Endothelial cell (in vitro differentiated cells): ENCODE measurements around the gene KCNQ1. TPM values are rescaled to one million over a fixed set of nuclear protein-coding genes. Genes with fewer than 3 reads are reported as not detected.

ENCODE experiments used
- DNase-seq: peaks from one replicate; pipeline ENCODE4 v3.0.0; 2021; ENCODE audit warnings: low spot score
- H3K27ac Mint-ChIP-seq: one replicate; pipeline ENCODE4 v1.8.0; 2021; ENCODE audit warnings: mixed read lengths, inconsistent platforms; ENCODE audit not compliant: unreplicated experiment
- H3K27me3 Mint-ChIP-seq: one replicate; pipeline ENCODE4 v1.8.0; 2021; ENCODE audit warnings: mild to moderate bottlenecking, moderate library complexity, mixed read lengths, inconsistent platforms; ENCODE audit not compliant: unreplicated experiment
- H3K36me3 Mint-ChIP-seq: one replicate; pipeline ENCODE4 v1.8.0; 2021; ENCODE audit warnings: mild to moderate bottlenecking, low read depth, mixed read lengths, inconsistent platforms; ENCODE audit not compliant: unreplicated experiment
- H3K4me1 Mint-ChIP-seq: one replicate; pipeline ENCODE4 v1.8.0; 2021; ENCODE audit warnings: mild to moderate bottlenecking, mixed read lengths, inconsistent platforms; ENCODE audit not compliant: unreplicated experiment
- H3K4me3 Mint-ChIP-seq: one replicate; pipeline ENCODE4 v1.8.0; 2021; ENCODE audit warnings: mild to moderate bottlenecking, mixed read lengths, inconsistent platforms; ENCODE audit not compliant: unreplicated experiment
- H3K9me3 Mint-ChIP-seq: one replicate; pipeline ENCODE4 v1.8.0; 2021; ENCODE audit warnings: mixed read lengths, inconsistent platforms; ENCODE audit not compliant: unreplicated experiment
- total RNA-seq: library from RNA; stranded (reverse); fragmentation: NEBNext Ultra II Directional; extraction: Animal tissue kit (Norgen Biotek cat#: 25700); gene quantifications from one replicate; pipeline ENCODE4 v1.2.1, GENCODE V29; 2021; ENCODE audit not compliant: unreplicated experiment
- TF ChIP-seq, protein P1 (sequence below): fragments of 200-600 bp; sonication (generic); IDR thresholded peaks from one replicate; pipeline ENCODE4 v1.5.0; 2021; ENCODE audit warnings: antibody characterized with exemption; ENCODE audit not compliant: unreplicated experiment

The KCNQ1 gene
- total RNA-seq, 1 donor from 2014 or later = 35.3 TPM

DNA sequence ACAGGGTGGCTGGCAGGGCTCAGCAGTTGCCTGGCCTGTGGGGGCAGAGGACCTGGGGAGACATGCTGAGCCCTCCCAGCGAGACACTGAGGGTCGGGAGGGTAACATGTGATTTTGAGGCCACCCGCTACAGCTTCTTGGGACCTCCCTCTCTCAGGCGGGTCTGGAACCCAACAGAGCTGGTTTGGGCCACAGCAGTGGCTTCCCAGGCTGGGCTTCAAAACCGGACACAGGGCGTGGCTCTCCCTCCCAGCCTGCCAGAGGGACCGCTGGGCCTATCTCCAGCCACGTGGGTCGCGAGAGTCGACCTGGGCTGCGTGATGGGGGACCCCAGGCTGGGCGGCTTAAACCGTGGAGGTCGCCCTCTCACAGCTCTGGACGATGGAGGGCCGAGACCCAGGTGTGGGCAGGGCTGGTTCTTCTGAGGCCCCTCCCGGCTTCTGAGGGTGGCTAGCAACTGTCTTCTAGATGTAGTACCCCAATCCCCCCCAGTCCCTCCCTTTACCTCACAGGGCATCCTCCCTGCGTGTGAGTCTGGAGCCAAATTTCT lies 91.7 kb downstream of the KCNQ1 start:
- no peak overlapping the region for H3K27ac Mint-ChIP-seq
- H3K4me1 Mint-ChIP-seq = peaks cover 14% of the 10 kb centered on the region
- no peak for DNase-seq
- no peak overlapping the region for H3K4me3 Mint-ChIP-seq
- TF ChIP-seq, protein P1, sequence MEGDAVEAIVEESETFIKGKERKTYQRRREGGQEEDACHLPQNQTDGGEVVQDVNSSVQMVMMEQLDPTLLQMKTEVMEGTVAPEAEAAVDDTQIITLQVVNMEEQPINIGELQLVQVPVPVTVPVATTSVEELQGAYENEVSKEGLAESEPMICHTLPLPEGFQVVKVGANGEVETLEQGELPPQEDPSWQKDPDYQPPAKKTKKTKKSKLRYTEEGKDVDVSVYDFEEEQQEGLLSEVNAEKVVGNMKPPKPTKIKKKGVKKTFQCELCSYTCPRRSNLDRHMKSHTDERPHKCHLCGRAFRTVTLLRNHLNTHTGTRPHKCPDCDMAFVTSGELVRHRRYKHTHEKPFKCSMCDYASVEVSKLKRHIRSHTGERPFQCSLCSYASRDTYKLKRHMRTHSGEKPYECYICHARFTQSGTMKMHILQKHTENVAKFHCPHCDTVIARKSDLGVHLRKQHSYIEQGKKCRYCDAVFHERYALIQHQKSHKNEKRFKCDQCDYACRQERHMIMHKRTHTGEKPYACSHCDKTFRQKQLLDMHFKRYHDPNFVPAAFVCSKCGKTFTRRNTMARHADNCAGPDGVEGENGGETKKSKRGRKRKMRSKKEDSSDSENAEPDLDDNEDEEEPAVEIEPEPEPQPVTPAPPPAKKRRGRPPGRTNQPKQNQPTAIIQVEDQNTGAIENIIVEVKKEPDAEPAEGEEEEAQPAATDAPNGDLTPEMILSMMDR = no peak
- H3K27me3 Mint-ChIP-seq = peaks cover 8% of the 10 kb centered on the region
- no peaks in the 10 kb centered on the region for H3K9me3 Mint-ChIP-seq
- no peaks in the 10 kb centered on the region for H3K36me3 Mint-ChIP-seq

DNA sequence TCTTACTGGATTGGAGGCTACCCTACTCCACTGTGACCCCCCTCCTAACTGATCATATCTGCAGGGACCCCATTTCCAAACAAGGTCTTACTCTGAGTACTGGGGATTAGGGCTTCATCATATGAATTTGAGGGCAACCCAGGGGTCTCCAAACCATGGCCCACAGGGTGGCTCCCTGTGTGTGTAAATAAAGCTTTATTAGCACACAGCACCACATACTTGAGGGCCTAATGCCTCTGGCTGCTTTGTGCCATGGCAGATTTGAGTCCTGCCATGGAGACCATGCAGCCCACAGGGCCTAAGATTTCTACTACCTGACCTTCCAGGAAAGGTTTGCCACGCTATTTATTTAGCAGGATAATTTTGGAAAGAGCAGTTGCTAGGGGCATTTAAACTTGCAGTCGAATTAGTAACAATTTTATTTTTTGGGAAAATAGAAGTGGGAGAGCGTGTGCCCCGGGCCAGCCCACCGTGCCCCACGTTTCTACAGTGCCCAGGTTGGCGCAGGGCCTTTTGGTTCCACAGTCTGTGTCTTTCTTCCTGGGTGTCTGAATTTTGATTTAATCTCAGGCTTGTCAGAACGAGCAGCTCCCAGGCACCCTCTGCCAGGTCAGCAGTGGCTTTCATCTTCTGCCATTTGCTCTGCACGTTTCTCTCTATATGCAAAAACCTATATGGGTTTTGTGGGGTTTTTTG lies 92.3 kb downstream of the KCNQ1 start:
- DNase-seq = no peak
- no peak overlapping the region for H3K27ac Mint-ChIP-seq
- H3K27me3 Mint-ChIP-seq = peaks cover 8% of the 10 kb centered on the region
- H3K36me3 Mint-ChIP-seq = no peaks in the 10 kb centered on the region
- H3K4me3 Mint-ChIP-seq = no peak overlapping the region
- H3K4me1 Mint-ChIP-seq = peaks cover 14% of the 10 kb centered on the region
- TF ChIP-seq, protein P1 = no peak
- no peaks in the 10 kb centered on the region for H3K9me3 Mint-ChIP-seq

DNA sequence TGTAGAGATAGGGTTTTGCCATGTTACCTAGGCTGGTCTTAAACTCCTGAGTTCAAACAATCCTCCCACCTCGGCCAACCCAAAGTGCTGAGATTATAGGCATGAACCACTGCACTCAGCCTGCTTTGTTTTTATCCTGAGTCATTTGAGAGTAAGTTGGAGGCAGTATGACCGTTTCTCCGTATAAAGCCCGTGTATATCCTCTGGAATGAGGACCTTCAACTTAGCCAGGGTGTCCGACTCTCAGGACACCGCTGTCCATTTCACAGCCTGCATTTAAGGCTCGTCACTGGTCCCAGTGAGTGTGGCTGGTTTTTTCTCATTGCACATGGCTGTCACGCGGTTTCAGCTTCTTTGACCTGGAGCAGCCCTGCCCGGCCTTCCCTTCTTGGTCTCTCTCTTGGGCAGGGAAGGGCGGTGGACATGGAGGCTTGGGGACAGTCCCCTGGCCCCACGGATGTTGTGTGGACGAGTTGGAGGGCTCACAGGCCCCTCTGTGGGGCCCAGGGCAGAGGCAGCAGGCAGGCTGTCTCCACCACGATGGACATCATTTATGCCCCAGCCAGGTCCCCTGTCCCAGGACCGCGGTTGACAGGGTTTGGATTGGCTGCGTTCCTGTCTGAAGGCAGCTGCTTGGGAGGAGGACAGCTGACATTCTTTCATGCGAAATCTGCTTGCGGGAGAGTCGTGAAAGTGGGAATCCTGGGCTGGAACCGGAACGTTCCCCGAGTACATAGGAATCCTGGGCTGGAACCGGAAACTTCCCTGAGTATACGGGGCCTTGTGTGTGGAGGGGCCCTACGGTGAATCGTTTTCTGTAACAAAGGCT lies 93.3 kb downstream of the KCNQ1 start:
- no peak for DNase-seq
- Mint-ChIP-seq H3K27ac (no peak overlapping the region), H3K4me3 (no peak overlapping the region)

DNA sequence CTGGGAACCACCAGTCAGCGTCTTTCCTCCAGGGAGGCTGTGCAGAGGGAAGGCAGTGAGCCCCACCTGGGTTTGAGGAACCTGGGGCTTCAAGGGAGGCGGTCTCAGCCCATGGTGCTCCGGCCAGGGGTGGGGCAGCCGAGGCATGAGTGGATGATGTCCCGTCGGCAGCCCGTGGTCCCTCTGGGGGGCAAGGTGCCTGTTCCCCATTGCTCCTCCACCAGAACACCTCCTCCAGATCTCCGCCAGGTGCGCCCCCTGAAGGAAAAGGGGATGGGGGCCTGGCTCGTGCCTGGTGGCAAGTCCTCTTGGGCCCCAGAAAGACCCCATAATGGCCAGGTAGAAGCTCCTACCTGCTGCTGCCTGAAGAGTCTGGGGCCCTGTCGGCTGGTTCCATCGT lies 94.1 kb downstream of the KCNQ1 start:
- TF ChIP-seq, protein P1 = no peak
- Mint-ChIP-seq H3K4me1 (no peaks in the 10 kb centered on the region), H3K27ac (no peak overlapping the region), H3K4me3 (no peak overlapping the region), H3K9me3 (no peaks in the 10 kb centered on the region), H3K27me3 (peaks cover 6% of the 10 kb centered on the region), H3K36me3 (no peaks in the 10 kb centered on the region)
- DNase-seq = no peak

More for the DNA sequence above, 93.3 kb downstream of the KCNQ1 start:
- peaks cover 6% of the 10 kb centered on the region for H3K4me1 Mint-ChIP-seq
- no peaks in the 10 kb centered on the region for H3K36me3 Mint-ChIP-seq
- TF ChIP-seq, protein P1 = no peak
- H3K27me3 Mint-ChIP-seq = peaks cover 8% of the 10 kb centered on the region
- no peaks in the 10 kb centered on the region for H3K9me3 Mint-ChIP-seq
